Uterus (tissue), 2 donors: Measurements from ENCODE around the gene IFT57.

Experiments
- CTCF ChIP-seq, 4 experiments: fragments of 200-600 bp in 2 of 4; fragments of 450-650 bp in 2 of 4; sonication (generic) in 2 of 4; IDR thresholded peaks; one replicate each; pipeline ENCODE4 v1.5.1; 2016 to 2019; ENCODE audit warnings: antibody characterized with exemption in 4 of 4, mild to moderate bottlenecking in 2 of 4, moderate library complexity in 1 of 4
- POLR2A ChIP-seq, 2 donors: fragments of 450-650 bp; IDR thresholded peaks; one replicate each; pipeline ENCODE4 v1.6.1; 2016; ENCODE audit warnings: antibody characterized with exemption in 2 of 2, mild to moderate bottlenecking in 1 of 2, moderate library complexity in 1 of 2

GRCh38 chr3:108250626-108251025, 28.4 kb upstream of the IFT57 start:
- TF ChIP-seq CTCF (IDR thresholded peaks at IDR 0.05) (no peak), POLR2A (IDR thresholded peaks at IDR 0.05) (no peak)
